GM12875 (cell line): ENCODE measurements around the gene TMEM131L.

Source experiments
- H3K4me3 ChIP-seq: one replicate; pipeline ENCODE4 v1.5.1; 2011; ENCODE audit warnings: low read depth, low read length, control low read depth
- CTCF ChIP-seq: IDR thresholded peaks from 2 replicates; pipeline ENCODE4 v1.5.1; 2011; ENCODE audit warnings: low read depth, mild to moderate bottlenecking, control low read depth, inconsistent platforms, low read length, moderate library complexity, borderline replicate concordance; ENCODE audit not compliant: insufficient read depth

The TMEM131L gene

GRCh38 chr4:153616006-153616555 lies 149.9 kb downstream of the TMEM131L start:
- no peak overlapping the region for H3K4me3 ChIP-seq
- TF ChIP-seq CTCF = no peak

DNA sequence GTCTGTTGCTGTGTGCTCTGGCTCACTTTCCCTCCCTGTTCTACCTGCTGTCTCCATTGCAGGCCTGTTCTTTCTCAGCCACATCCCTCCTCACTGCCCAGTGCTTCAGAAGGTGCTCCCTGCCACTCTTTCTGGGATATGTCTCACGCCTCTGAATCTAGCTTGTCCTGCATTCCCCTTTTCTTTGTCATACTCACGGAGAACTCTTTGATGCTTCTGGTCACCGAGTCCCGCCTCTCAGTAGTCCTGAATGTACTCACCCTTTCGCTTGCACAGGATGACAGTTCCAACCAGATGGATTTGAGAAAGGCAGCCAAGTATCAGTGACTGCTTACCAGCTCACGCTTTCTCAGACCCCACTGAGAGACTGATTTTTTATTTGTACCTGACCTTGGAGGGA lies 152.7 kb downstream of the TMEM131L start:
- TF ChIP-seq CTCF = no peak
- H3K4me3 ChIP-seq = no peak overlapping the region

- TF ChIP-seq CTCF = no peak
- no peak overlapping the region for H3K4me3 ChIP-seq
These were observed 153.7 kb downstream of the TMEM131L start for GRCh38 chr4:153619811-153620210.

- no peak overlapping the region for H3K4me3 ChIP-seq
- no peak for TF ChIP-seq CTCF
These were observed 154.2 kb downstream of the TMEM131L start for GRCh38 chr4:153620352-153620751.

GRCh38 chr4:153622093-153622492 lies 155.9 kb downstream of the TMEM131L start:
- H3K4me3 ChIP-seq = no peak overlapping the region
- no peak for TF ChIP-seq CTCF

DNA sequence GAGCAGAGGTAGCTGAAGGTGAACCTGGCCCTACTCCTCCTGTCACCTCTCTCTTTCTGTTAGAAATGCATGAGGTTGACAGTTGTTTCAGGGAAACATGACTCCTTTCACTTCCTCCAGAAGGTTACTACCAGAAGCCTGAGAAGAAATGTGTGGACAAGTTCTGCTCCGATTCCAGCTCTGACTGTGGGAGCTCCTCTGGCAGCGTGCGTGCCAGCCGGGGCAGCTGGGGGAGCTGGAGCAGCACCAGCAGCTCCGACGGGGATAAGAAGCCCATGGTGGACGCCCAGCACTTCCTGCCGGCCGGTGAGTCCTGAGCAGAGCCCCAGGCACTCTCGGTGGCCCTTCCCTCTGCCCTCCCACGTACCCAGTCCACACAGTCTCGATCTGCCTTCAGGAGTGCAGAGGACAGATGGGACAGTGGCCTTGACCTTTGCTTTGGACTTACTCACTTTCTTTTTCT lies 156.6 kb downstream of the TMEM131L start:
- no peak overlapping the region for H3K4me3 ChIP-seq
- TF ChIP-seq CTCF = no peak

DNA sequence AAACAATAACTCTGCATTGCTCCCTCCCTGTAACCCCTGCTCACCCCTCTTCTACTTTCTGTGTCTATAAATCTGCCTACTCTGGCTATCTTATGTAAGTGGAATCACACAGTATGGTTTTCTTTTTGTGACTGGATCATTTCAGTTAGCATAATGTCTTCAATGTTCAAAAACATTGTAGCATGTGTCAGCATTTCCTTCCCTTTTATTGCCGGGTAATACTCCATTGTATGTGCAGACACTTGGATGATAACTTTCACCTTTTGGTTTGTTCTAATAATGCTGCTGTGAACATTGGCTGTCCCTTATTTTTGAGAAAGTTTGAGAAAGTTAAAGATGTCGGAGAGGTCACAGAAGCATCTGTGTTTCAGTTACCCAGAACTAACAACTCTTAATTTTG lies 157.3 kb downstream of the TMEM131L start:
- no peak overlapping the region for H3K4me3 ChIP-seq
- no peak for TF ChIP-seq CTCF
